Caco-2 (cell line): ENCODE measurements around the gene TRAF3. TPM values are rescaled to one million over a fixed set of nuclear protein-coding genes. Genes with fewer than 3 reads are reported as not detected.
"Not testable (repeated sequence)": the region's sequence is repeated elsewhere in the genome, so short reads cannot be mapped to it uniquely, and the experiment has no call there.

Experiments used
- BruUV-seq: library from RNA; stranded (reverse); fragments of 400-500 nt; replicated peaks from 2 replicates; lab custom pipeline; 2021; lab: Mats Ljungman, UMichigan
- CTCF ChIA-PET: fragments of 300-600 bp; sonication (Branson Sonifier 250); formaldehyde crosslinking; loops from one replicate; lab custom pipeline; 2022; ENCODE audit warnings: antibody characterized with exemption; lab: Charles Lee
- POLR2A ChIA-PET: fragments of 300-600 bp; sonication (Branson Sonifier 250); formaldehyde crosslinking; loops from one replicate; lab custom pipeline; 2022; ENCODE audit warnings: antibody characterized with exemption; lab: Charles Lee
- DNase-seq, 2 experiments: peaks; one replicate each; pipeline versions ENCODE4 v3.0.0 to v3.0.0-alpha.2; 2020 to 2022
- H3K27me3 ChIP-seq: replicated peaks from 2 replicates; pipeline ENCODE4 v1.6.0; 2011; ENCODE audit warnings: low read length; ENCODE audit not compliant: control insufficient read depth, insufficient read depth
- H3K36me3 ChIP-seq: 2 replicates; pipeline ENCODE4 v1.5.1; 2011; ENCODE audit warnings: low read length; ENCODE audit not compliant: control insufficient read depth, insufficient read depth
- H3K4me1 ChIP-seq: fragments of 250-450 bp; sonication (Bioruptor Pico); 2 replicates; pipeline ENCODE4 v1.5.1; 2020; ENCODE audit warnings: mild to moderate bottlenecking
- H3K4me3 ChIP-seq: 2 replicates; pipeline ENCODE4 v1.5.1; 2011; ENCODE audit warnings: low read depth, mild to moderate bottlenecking, control low read depth, low read length
- H3K9me3 ChIP-seq: fragments of 250-450 bp; sonication (Bioruptor Pico); 2 replicates; pipeline ENCODE4 v1.5.1; 2020; ENCODE audit warnings: mild to moderate bottlenecking, moderate library complexity
- H3K27ac Mint-ChIP-seq: one replicate; pipeline ENCODE4 v1.8.0; 2022; ENCODE audit warnings: mixed read lengths; ENCODE audit not compliant: unreplicated experiment
- H3K27me3 Mint-ChIP-seq: one replicate; pipeline ENCODE4 v1.8.0; 2022; ENCODE audit warnings: mixed read lengths; ENCODE audit not compliant: insufficient read depth, unreplicated experiment
- H3K36me3 Mint-ChIP-seq: one replicate; pipeline ENCODE4 v1.8.0; 2022; ENCODE audit warnings: mild to moderate bottlenecking, mixed read lengths; ENCODE audit not compliant: insufficient read depth, unreplicated experiment
- H3K4me1 Mint-ChIP-seq: one replicate; pipeline ENCODE4 v1.8.0; 2022; ENCODE audit warnings: low read depth, mixed read lengths; ENCODE audit not compliant: unreplicated experiment
- H3K4me3 Mint-ChIP-seq: one replicate; pipeline ENCODE4 v1.8.0; 2022; ENCODE audit warnings: mild to moderate bottlenecking, moderate library complexity, mixed read lengths; ENCODE audit not compliant: unreplicated experiment
- H3K9me3 Mint-ChIP-seq: one replicate; pipeline ENCODE4 v1.8.0; 2022; ENCODE audit warnings: mixed read lengths; ENCODE audit not compliant: unreplicated experiment
- intact Hi-C: fragments of 100-400 bp; cut with micrococcal nuclease; formaldehyde crosslinking; loops from one replicate; pipeline ENCODE4 v1.10.0; 2022; ENCODE audit not compliant: unreplicated experiment
- total RNA-seq: library from RNA; stranded (reverse); gene quantifications from 2 replicates; pipeline ENCODE4 v1.2.3, GENCODE V29; 2022
- TF ChIP-seq, protein P1 (sequence below), 2 experiments: fragments of 200-600 bp in 1 of 2; IDR thresholded peaks; 1 replicate in 1 of 2; 2 replicates in 1 of 2; pipeline versions ENCODE4 v1.5.1 to v1.8.0; 2011 to 2022; ENCODE audit warnings: antibody characterized with exemption in 1 of 2, control low read depth in 1 of 2, inconsistent platforms in 1 of 2, low read depth in 1 of 2, low read length in 1 of 2, mild to moderate bottlenecking in 1 of 2, moderate library complexity in 1 of 2; ENCODE audit not compliant: insufficient read depth in 1 of 2, severe bottlenecking in 1 of 2, unreplicated experiment in 1 of 2

TRAF3 gene
- total RNA-seq, 1 experiment from 2014 or later, result 16.6 TPM

DNA sequence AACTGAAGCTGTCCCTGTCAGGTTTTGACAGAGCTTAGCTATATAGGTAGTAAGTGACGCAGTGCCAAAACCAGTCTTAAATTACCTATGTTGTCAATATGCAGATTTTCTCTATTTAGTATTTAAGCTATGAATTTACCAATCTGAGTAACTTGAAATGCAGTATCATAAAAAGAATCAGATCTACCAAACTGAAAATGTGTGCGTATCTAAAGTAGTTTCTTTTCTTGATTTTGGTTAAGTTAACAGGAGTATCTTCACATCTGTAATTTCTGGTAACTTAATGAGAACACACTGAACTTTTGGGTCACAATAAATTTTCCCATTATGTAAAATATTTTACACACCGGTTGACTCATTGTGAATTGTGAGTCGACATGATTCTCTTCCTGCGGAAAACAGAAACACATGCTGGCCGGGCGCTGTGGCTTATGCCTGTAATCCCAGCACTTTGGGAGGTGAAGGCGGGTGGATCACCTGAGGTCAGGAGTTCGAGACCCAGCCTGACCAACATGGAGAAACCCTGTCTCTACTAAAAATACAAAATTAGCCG, 45.1 kb downstream of the TRAF3 start:
- no peak for DNase-seq
- Mint-ChIP-seq H3K27me3 (no peaks in the 10 kb centered on the region), H3K4me3 (no peak overlapping the region)

DNA sequence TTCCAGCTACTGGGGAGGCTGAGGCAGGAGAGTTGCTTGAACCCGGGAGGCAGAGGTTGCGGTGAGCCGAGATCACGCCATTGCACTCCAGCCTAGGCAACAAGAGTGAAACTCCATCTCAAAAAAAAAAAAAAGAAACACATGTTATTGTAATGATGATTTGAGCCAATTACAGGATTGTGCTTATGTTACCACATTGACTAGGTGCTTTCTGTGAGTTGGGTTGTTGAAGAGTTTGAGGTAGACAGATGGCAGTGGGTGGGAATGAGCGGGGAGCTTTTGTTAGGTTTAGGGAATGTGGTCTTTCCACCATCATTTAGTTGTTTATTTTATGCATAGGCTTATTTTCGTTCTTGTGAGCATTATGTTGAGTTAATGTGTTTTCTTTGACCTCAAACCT, 45.6 kb downstream of the TRAF3 start:
- H3K27me3 Mint-ChIP-seq, H3K9me3 Mint-ChIP-seq, H3K27ac Mint-ChIP-seq, CTCF ChIA-PET, H3K9me3 ChIP-seq, H3K36me3 Mint-ChIP-seq, H3K4me3 Mint-ChIP-seq, H3K27me3 ChIP-seq, DNase-seq, H3K36me3 ChIP-seq, H3K4me1 Mint-ChIP-seq, BruUV-seq, intact Hi-C loops, H3K4me3 ChIP-seq, POLR2A ChIA-PET, H3K4me1 ChIP-seq: not testable (repeated sequence)

More for the DNA sequence above, 45.1 kb downstream of the TRAF3 start:
- no peaks in the 10 kb centered on the region for H3K4me1 Mint-ChIP-seq
- no peaks in the 10 kb centered on the region for H3K9me3 ChIP-seq
- intact Hi-C loops, result no loop called here
- H3K4me1 ChIP-seq, result no peaks in the 10 kb centered on the region
- no peak overlapping the region for H3K27ac Mint-ChIP-seq
- H3K36me3 ChIP-seq, result no peaks in the 10 kb centered on the region
- no peaks in the 10 kb centered on the region for H3K9me3 Mint-ChIP-seq
- ChIA-PET CTCF (no interaction called here), POLR2A (no interaction called here)
- H3K36me3 Mint-ChIP-seq, result no peaks in the 10 kb centered on the region
- no peak overlapping the region for H3K4me3 ChIP-seq
- BruUV-seq, result no TSS peak
- TF ChIP-seq, protein P1, sequence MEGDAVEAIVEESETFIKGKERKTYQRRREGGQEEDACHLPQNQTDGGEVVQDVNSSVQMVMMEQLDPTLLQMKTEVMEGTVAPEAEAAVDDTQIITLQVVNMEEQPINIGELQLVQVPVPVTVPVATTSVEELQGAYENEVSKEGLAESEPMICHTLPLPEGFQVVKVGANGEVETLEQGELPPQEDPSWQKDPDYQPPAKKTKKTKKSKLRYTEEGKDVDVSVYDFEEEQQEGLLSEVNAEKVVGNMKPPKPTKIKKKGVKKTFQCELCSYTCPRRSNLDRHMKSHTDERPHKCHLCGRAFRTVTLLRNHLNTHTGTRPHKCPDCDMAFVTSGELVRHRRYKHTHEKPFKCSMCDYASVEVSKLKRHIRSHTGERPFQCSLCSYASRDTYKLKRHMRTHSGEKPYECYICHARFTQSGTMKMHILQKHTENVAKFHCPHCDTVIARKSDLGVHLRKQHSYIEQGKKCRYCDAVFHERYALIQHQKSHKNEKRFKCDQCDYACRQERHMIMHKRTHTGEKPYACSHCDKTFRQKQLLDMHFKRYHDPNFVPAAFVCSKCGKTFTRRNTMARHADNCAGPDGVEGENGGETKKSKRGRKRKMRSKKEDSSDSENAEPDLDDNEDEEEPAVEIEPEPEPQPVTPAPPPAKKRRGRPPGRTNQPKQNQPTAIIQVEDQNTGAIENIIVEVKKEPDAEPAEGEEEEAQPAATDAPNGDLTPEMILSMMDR (IDR thresholded peaks at IDR 0.05; ENCODE audit: insufficient read depth in 1 of 2, low read depth in 1 of 2, low read length in 1 of 2, severe bottlenecking in 1 of 2, unreplicated experiment in 1 of 2), result no peak
- H3K27me3 ChIP-seq, result no peaks in the 10 kb centered on the region

DNA sequence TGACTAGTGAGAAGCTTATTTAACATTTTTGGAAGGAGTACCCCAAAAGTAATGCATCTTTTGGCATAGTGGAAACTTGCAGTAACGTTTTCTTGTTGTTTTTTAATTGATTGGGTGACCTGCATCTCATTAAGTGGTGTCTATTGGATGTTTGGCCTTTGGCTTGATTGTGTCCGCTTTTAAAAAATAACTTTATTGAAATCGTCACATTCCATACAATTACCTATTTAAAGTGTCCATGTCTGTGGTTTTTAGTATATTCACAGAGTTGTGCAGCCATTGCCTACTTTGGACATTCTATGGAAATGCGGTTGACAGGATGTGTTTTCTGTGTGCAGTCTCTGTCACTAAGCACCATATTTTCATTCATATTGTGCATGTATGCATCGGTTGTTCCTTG, 46.3 kb downstream of the TRAF3 start:
- H3K9me3 Mint-ChIP-seq, result no peaks in the 10 kb centered on the region
- Histone ChIP-seq H3K27me3 (no peaks in the 10 kb centered on the region), H3K4me1 (no peaks in the 10 kb centered on the region), H3K9me3 (no peaks in the 10 kb centered on the region), H3K4me3 (no peak overlapping the region), H3K36me3 (no peaks in the 10 kb centered on the region)
- TF ChIP-seq, protein P1 (IDR thresholded peaks at IDR 0.05; ENCODE audit: insufficient read depth in 1 of 2, low read depth in 1 of 2, low read length in 1 of 2, severe bottlenecking in 1 of 2, unreplicated experiment in 1 of 2), result no peak
- no peak for DNase-seq
- no peaks in the 10 kb centered on the region for H3K36me3 Mint-ChIP-seq
- no TSS peak for BruUV-seq
- H3K27ac Mint-ChIP-seq, result no peak overlapping the region
- POLR2A ChIA-PET, result no interaction called here
- no peaks in the 10 kb centered on the region for H3K27me3 Mint-ChIP-seq
- intact Hi-C loops, result no loop called here
- no peak overlapping the region for H3K4me3 Mint-ChIP-seq
- CTCF ChIA-PET, result no interaction called here
- H3K4me1 Mint-ChIP-seq, result no peaks in the 10 kb centered on the region

DNA sequence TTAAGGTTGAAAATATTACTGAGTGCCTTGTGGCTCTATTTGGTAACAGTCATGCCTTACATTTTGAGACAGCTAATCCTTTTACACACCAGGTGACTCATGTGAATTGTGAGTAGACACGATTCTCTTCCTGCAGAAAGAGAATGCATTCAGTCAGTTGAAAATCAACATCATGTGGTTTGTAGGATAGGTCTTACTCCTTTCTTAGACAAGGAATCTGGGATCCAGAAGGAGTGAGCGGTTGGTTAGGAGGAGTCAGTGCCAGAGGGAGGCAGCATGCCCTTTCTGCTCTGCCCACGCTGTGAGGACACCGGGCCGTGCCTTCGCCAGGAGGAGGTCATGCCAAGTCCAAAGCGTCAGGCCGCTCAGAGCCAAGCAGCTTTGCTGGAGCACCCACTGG, 47.6 kb downstream of the TRAF3 start:
- DNase-seq, result no peak
- H3K36me3 ChIP-seq, result no peaks in the 10 kb centered on the region
- no peaks in the 10 kb centered on the region for H3K4me1 Mint-ChIP-seq
- no peak overlapping the region for H3K4me3 ChIP-seq
- H3K27me3 Mint-ChIP-seq, result no peaks in the 10 kb centered on the region
- H3K9me3 Mint-ChIP-seq, result no peaks in the 10 kb centered on the region
- H3K9me3 ChIP-seq, result no peaks in the 10 kb centered on the region
- TF ChIP-seq, protein P1 (IDR thresholded peaks at IDR 0.05; ENCODE audit: insufficient read depth in 1 of 2, low read depth in 1 of 2, low read length in 1 of 2, severe bottlenecking in 1 of 2, unreplicated experiment in 1 of 2), result no peak
- H3K36me3 Mint-ChIP-seq, result no peaks in the 10 kb centered on the region
- POLR2A ChIA-PET, result no interaction called here
- BruUV-seq, result no TSS peak
- intact Hi-C loops, result no loop called here
- H3K4me3 Mint-ChIP-seq, result no peak overlapping the region
- H3K4me1 ChIP-seq, result no peaks in the 10 kb centered on the region
- CTCF ChIA-PET, result no interaction called here
- H3K27ac Mint-ChIP-seq, result no peak overlapping the region
- H3K27me3 ChIP-seq, result no peaks in the 10 kb centered on the region
